ENCODE measurements around the gene INO80E. TPM values are rescaled to one million over a fixed set of nuclear protein-coding genes. Genes with fewer than 3 reads are reported as not detected.

INO80E gene
- total and polyA plus RNA-seq, 2 of the 8 experiments (the other 6 are each of a cell fraction or from before 2014, with no cell fraction given): 43.0 to 91.2 TPM

- peak in 1 of 2 experiments; percentile 89 for DNase-seq (ENCODE audit: low read depth in 1 of 2, low spot score in 2 of 2)
- CTCF ChIA-PET (ENCODE audit: partially characterized antibody): interaction anchor here (0.5 to 3.6 kb wide), 29 partner anchors 9 to 355 kb away, joined by 3 to 17 read pairs (median 4); partner anchors contain the start of genes ALDOA, C16orf92, TBX6 and TLCD3B
- POLR2A ChIA-PET (ENCODE audit: partially characterized antibody): interaction anchor here (1.0 to 7.6 kb wide), 5 partner anchors 11 to 42 kb away, joined by 3 to 88 read pairs (median 5); partner anchors contain the start of gene ALDOA
- no peak for TF ChIP-seq SP4 (IDR thresholded peaks at IDR 0.05; ENCODE audit: low read length)
- peak; percentile 66 to 79 for TF ChIP-seq RAD21 (IDR thresholded peaks at IDR 0.05 in 1 of 2, conservative IDR thresholded peaks at IDR 0.05 in 1 of 2; ENCODE audit: low read depth in 2 of 2, low read length in 2 of 2)
- TF ChIP-seq MAX (IDR thresholded peaks at IDR 0.05): 0 out of 2 replicates have a peak, but pooled peaks have one; percentile 15
- TF ChIP-seq EP300 (IDR thresholded peaks at IDR 0.05; ENCODE audit: borderline replicate concordance in 1 of 2, low read depth in 2 of 2, low read length in 2 of 2): no peak
- no peak for TF ChIP-seq SP1 (IDR thresholded peaks at IDR 0.05; ENCODE audit: low read depth, low read length)
- TF ChIP-seq RXRA (IDR thresholded peaks at IDR 0.05; ENCODE audit: insufficient read depth, low read depth, low read length): 0 out of 2 replicates have a peak, but pooled peaks have one; percentile 56
- TF ChIP-seq CTCF (IDR thresholded peaks at IDR 0.05; ENCODE audit: control extremely low read depth in 1 of 3, insufficient read depth in 1 of 3, low read depth in 1 of 3, low read length in 3 of 3): peak; percentile 81 to 96 (median 93)
- 0 out of 2 replicates have a peak, but pooled peaks have one; percentile 26 for TF ChIP-seq CREB1 (IDR thresholded peaks at IDR 0.05)
- TF ChIP-seq SRF (IDR thresholded peaks at IDR 0.05; ENCODE audit: low read depth, low read length): no peak
These were observed 59.0 kb downstream of the INO80E start for GRCh38 chr16:30054959-30055553.

More at GRCh38 chr16:30054959-30055553, 59.0 kb downstream of the INO80E start:
- H3K4ac ChIP-seq (replicated peaks; ENCODE audit: insufficient read length, low read depth, low read length): no peak overlapping the region
- H3K27ac ChIP-seq (ENCODE audit: low read depth, low read length): no peak overlapping the region
- no peak overlapping the region for H3K4me3 ChIP-seq (ENCODE audit: extremely low read depth in 1 of 4, insufficient read depth in 2 of 4, low read depth in 3 of 4, low read length in 4 of 4)
- no peak overlapping the region for H4K8ac ChIP-seq (ENCODE audit: extremely low read depth, insufficient read depth, low read length)
- no peak overlapping the region for H3K23ac ChIP-seq (ENCODE audit: insufficient read length)
- no peak for FAIRE-seq
- peaks cover 0 to 4% (median 2%) of the 10 kb centered on the region in 4 experiments; a peak in 3 of 7 replicates for H3K4me1 ChIP-seq (replicated peaks in 1 of 4; ENCODE audit: control insufficient read depth in 3 of 4, insufficient read depth in 4 of 4, low read length in 3 of 4)
- no peaks in the 10 kb centered on the region for H3K79me2 ChIP-seq (ENCODE audit: control insufficient read depth in 1 of 2, insufficient read depth in 2 of 2, low read length in 2 of 2)
- no peaks in the 10 kb centered on the region for H4K20me1 ChIP-seq (replicated peaks in 1 of 2; ENCODE audit: control insufficient read depth in 1 of 2, insufficient read depth in 2 of 2, low read length in 2 of 2)
- H3K23me2 ChIP-seq (ENCODE audit: low read depth, low read length): peaks cover 6% of the 10 kb centered on the region
- H3K4me2 ChIP-seq (ENCODE audit: insufficient read depth in 1 of 2, low read depth in 2 of 2, low read length in 2 of 2): no peak overlapping the region
- H2BK120ac ChIP-seq (replicated peaks; ENCODE audit: low read depth, low read length): no peak overlapping the region
- no peaks in the 10 kb centered on the region for H3K9me3 ChIP-seq (ENCODE audit: insufficient read depth in 2 of 2, low read depth in 1 of 2, low read length in 1 of 2)
- no peak overlapping the region for H2BK15ac ChIP-seq (ENCODE audit: low read length)
- no peak overlapping the region for H2AK5ac ChIP-seq (ENCODE audit: low read depth, low read length)
- H3K36me3 ChIP-seq (ENCODE audit: control insufficient read depth in 2 of 4, insufficient read depth in 4 of 4, low read length in 3 of 4): no peaks in the 10 kb centered on the region
- no peak overlapping the region for H2AFZ ChIP-seq (ENCODE audit: low read length)
- no peaks in the 10 kb centered on the region for H3K79me1 ChIP-seq (ENCODE audit: low read depth, low read length)
- no peak overlapping the region for H3K18ac ChIP-seq (ENCODE audit: extremely low read depth, low read length)
- 36% methylated on average over 10 of the region's 10 CpGs; no CpG with 5 or more reads in 1 of the 2 experiments for WGBS, 2 experiments (ENCODE audit: extremely low coverage in 1 of 2, insufficient coverage in 1 of 2, insufficient read length in 1 of 2, insufficient replicate concordance in 2 of 2, low coverage in 1 of 2, low lambda C conversion rate in 2 of 2, missing lambda C conversion rate in 1 of 2)
- H3K14ac ChIP-seq (ENCODE audit: insufficient read length): no peak overlapping the region
- no peak overlapping the region for H2BK20ac ChIP-seq (ENCODE audit: low read length)
- H4K91ac ChIP-seq (replicated peaks; ENCODE audit: insufficient read length, low read length): no peak overlapping the region
- H3K56ac ChIP-seq (replicated peaks; ENCODE audit: insufficient read length, low read depth, low read length): no peak overlapping the region
- no peak overlapping the region for H2BK5ac ChIP-seq (ENCODE audit: low read depth, low read length)
- peaks cover 0 to 5% (median 2%) of the 10 kb centered on the region in 4 experiments; a peak in 2 of 7 replicates for H3K27me3 ChIP-seq (replicated peaks in 1 of 4; ENCODE audit: control insufficient read depth in 3 of 4, extremely low read depth in 1 of 4, insufficient read depth in 3 of 4, low read length in 3 of 4)
- H2BK12ac ChIP-seq (ENCODE audit: low read depth, low read length): no peak overlapping the region
- H4K5ac ChIP-seq (ENCODE audit: insufficient read length, low read depth, low read length): no peak overlapping the region
- no peak overlapping the region for H3K9ac ChIP-seq (replicated peaks in 1 of 4; ENCODE audit: extremely low read depth in 1 of 4, low read depth in 3 of 4, low read length in 3 of 4)
